Gastroesophageal sphincter (tissue), 3 donors: ENCODE measurements around the gene CNN3.
A peak's percentile ranks its signal among the peaks of the same experiment; 100 is the strongest.

Experiments
- EP300 ChIP-seq: sonication (generic); formaldehyde crosslinking; IDR thresholded peaks from one replicate; pipeline ENCODE4 v1.6.1; 2017; ENCODE audit warnings: antibody characterized with exemption, mild to moderate bottlenecking
- POLR2AphosphoS5 ChIP-seq: sonication (generic); formaldehyde crosslinking; IDR thresholded peaks from one replicate; pipeline ENCODE4 v1.6.1; 2017; ENCODE audit warnings: antibody characterized with exemption
- TF ChIP-seq, protein P1 (sequence below), 4 experiments: fragments of 200-600 bp in 2 of 4; fragments of 450-650 bp in 2 of 4; sonication (generic) in 1 of 4; IDR thresholded peaks; one replicate each; pipeline ENCODE4 v1.5.1; 2017 to 2019; ENCODE audit warnings: antibody characterized with exemption in 4 of 4, mild to moderate bottlenecking in 2 of 4, moderate library complexity in 2 of 4

DNA sequence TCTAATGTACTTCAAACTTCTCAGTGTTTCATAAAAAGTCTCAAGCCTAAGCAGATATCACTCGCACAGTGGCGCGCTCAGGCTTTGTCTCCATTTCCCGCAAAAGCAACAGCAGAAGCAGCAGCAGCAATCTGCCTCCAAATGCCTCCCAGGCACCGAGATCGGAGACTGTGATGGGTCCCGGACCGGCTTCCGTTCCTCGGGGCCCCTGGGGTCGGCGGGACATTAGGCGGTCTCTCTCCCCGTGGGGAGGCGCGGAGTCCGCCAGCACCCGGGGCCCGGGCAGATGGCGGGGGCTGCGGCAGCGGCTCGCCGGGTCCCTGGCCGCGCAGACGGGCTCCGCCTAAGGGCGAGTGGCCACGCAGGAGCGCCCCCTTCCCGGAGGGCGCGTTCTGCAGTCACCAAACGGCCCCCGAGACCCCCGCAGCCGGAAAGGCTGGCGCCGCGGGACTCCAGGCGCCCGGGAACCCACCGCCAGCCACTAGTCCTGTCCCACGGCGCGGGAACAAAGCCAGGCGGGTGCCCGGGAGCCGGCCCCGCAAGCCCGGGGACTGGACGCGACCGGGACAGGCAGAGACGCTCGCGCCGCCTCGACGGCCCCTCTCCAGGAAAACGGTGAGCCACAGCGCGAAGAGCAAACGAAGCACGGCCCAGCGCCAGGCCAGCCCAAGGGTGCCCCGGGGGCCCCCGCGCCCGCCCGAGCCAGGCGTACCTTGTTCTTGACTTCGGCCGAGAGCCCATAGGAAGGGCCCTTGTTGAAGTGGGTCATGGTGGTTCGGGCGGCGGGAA lies 590 bp downstream of the CNN3 start:
- TF ChIP-seq POLR2AphosphoS5, result no peak
- TF ChIP-seq, protein P1, sequence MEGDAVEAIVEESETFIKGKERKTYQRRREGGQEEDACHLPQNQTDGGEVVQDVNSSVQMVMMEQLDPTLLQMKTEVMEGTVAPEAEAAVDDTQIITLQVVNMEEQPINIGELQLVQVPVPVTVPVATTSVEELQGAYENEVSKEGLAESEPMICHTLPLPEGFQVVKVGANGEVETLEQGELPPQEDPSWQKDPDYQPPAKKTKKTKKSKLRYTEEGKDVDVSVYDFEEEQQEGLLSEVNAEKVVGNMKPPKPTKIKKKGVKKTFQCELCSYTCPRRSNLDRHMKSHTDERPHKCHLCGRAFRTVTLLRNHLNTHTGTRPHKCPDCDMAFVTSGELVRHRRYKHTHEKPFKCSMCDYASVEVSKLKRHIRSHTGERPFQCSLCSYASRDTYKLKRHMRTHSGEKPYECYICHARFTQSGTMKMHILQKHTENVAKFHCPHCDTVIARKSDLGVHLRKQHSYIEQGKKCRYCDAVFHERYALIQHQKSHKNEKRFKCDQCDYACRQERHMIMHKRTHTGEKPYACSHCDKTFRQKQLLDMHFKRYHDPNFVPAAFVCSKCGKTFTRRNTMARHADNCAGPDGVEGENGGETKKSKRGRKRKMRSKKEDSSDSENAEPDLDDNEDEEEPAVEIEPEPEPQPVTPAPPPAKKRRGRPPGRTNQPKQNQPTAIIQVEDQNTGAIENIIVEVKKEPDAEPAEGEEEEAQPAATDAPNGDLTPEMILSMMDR (IDR thresholded peaks at IDR 0.05), result peak in 3 of 4 experiments; percentile 56 to 76 (median 67)
- TF ChIP-seq EP300, result no peak
